Pericardium fibroblast (primary cell): ENCODE measurements around the gene YWHAG. TPM values are rescaled to one million over a fixed set of nuclear protein-coding genes. Genes with fewer than 3 reads are reported as not detected.

ENCODE experiments used
- total RNA-seq: library from RNA; depleted of rRNA; stranded (reverse); fragments of >200 nt; gene quantifications from 2 replicates; pipeline ENCODE4 v1.2.3, GENCODE V29; 2015

Gene YWHAG
- 53.2 and 54.8 TPM in 2 replicates for total RNA-seq

DNA sequence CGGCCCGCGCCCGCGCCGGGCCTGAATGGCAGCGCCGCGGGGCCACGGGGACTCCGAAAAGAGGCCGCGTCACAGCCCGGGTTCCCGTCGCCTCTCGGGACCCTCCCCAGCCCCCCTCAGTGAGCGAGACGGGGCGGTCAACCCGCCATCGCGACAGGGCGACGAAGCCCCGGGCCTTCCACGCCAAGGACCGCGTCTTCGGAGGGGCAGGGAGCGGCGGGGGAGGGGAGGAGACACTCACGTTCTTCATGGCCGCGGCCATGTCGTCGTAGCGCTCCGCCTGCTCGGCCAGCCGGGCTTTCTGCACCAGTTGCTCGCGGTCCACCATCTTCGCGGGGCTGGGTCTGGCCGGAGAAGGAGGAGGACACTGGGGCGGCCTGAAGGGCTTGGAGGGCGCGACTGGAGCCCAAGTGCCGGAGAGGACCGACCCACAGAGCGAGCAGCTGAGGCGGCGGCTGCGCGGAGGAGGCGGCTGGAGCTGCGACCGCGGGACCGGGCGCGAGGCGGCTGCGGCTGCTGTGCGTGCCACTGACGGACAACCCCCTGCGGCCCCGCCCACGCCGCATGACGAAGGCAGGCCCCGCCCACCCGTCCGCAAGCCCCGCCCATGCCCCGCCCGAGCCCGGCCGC lies at the start of gene YWHAG:
YWHAG (minus strand) TSS at position 511 of the 630 bp plus-strand sequence; CDS start at position 328, 183 bp downstream.

GRCh38 chr7:76302347-76303201 lies 56.2 kb downstream of the YWHAG start, which contains the start of gene HSPB1:
HSPB1 (plus strand) TSS chr7:76302673; CDS start chr7:76302713, 40 bp downstream.

Other genes starting within 250 kb of the YWHAG start
- gene SRRM3, start 157.1 kb downstream of the YWHAG start, total RNA-seq: 2.0 and 2.7 TPM in 2 replicates
- 523 and 837 TPM in 2 replicates for gene HSPB1, start 56.3 kb downstream of the YWHAG start, total RNA-seq
- 0.34 and 1.2 TPM in 2 replicates for gene SSC4D, start 50.7 kb upstream of the YWHAG start, total RNA-seq
- gene ZP3, start 66.0 kb upstream of the YWHAG start, total RNA-seq: 1.4 and 6.5 TPM in 2 replicates
- 6.0 and 17.7 TPM in 2 replicates for gene DTX2, start 102.7 kb upstream of the YWHAG start, total RNA-seq
- 8.6 TPM in 1 of 2 replicates, not detected in the other for gene UPK3B, start 151.6 kb upstream of the YWHAG start, total RNA-seq
- not detected in 2 replicates for gene SPDYE16, start 184.3 kb upstream of the YWHAG start, total RNA-seq